ENCODE data around the gene GLDC.

Gene GLDC

GRCh38 chr9:6605202-6605601 lies 40.3 kb downstream of the GLDC start:
- no peaks in the 10 kb centered on the region for H3K27me3 ChIP-seq (ENCODE audit: insufficient read depth, low read length, poor library complexity)
- no peaks in the 10 kb centered on the region for H4K20me1 ChIP-seq (ENCODE audit: insufficient read depth, low read length)
- DNase-seq, result peak; percentile 33
- H2AFZ ChIP-seq (ENCODE audit: low read depth, low read length), result no peak overlapping the region
- TF ChIP-seq EZH2 (IDR thresholded peaks at IDR 0.05; ENCODE audit: borderline replicate concordance, low read depth, low read length, severe bottlenecking), result no peak
- TF ChIP-seq CTCF (IDR thresholded peaks at IDR 0.05; ENCODE audit: borderline replicate concordance, extremely low read depth, low read length, poor library complexity, severe bottlenecking), result no peak
- H3K9me3 ChIP-seq (ENCODE audit: insufficient read depth, low read length, severe bottlenecking), result no peaks in the 10 kb centered on the region
- no peaks in the 10 kb centered on the region for H3K36me3 ChIP-seq (ENCODE audit: insufficient read depth, low read length)
- no peaks in the 10 kb centered on the region for H3K79me2 ChIP-seq (ENCODE audit: insufficient read depth, low read length)
- H3K4me1 ChIP-seq (ENCODE audit: insufficient read depth, low read length), result no peaks in the 10 kb centered on the region
- ATAC-seq (ENCODE audit: insufficient read depth, low read depth), result peak; percentile 66
- no peak overlapping the region for H3K9ac ChIP-seq (ENCODE audit: low read depth, low read length)
- no peak overlapping the region for H3K4me3 ChIP-seq (ENCODE audit: low read depth in 1 of 2, low read length in 2 of 2)
- no peak overlapping the region for H3K4me2 ChIP-seq (ENCODE audit: insufficient read depth, low read length)
- no peak overlapping the region for H3K27ac ChIP-seq (ENCODE audit: low read length)

GRCh38 chr9:6600426-6600825 lies 45.1 kb downstream of the GLDC start:
- H3K4me2 ChIP-seq (ENCODE audit: insufficient read depth, low read length), result no peak overlapping the region
- no peaks in the 10 kb centered on the region for H3K79me2 ChIP-seq (ENCODE audit: insufficient read depth, low read length)
- ATAC-seq (ENCODE audit: insufficient read depth, low read depth), result no peak
- H3K4me1 ChIP-seq (ENCODE audit: insufficient read depth, low read length), result no peaks in the 10 kb centered on the region
- no peaks in the 10 kb centered on the region for H3K9me3 ChIP-seq (ENCODE audit: insufficient read depth, low read length, severe bottlenecking)
- no peak overlapping the region for H3K27ac ChIP-seq (ENCODE audit: low read length)
- H2AFZ ChIP-seq (ENCODE audit: low read depth, low read length), result no peak overlapping the region
- no peak overlapping the region for H3K4me3 ChIP-seq (ENCODE audit: low read depth in 1 of 2, low read length in 2 of 2)
- H3K36me3 ChIP-seq (ENCODE audit: insufficient read depth, low read length), result no peaks in the 10 kb centered on the region
- H3K9ac ChIP-seq (ENCODE audit: low read depth, low read length), result no peak overlapping the region
- H3K27me3 ChIP-seq (ENCODE audit: insufficient read depth, low read length, poor library complexity), result no peaks in the 10 kb centered on the region
- no peak for DNase-seq
- H4K20me1 ChIP-seq (ENCODE audit: insufficient read depth, low read length), result no peaks in the 10 kb centered on the region
- TF ChIP-seq EZH2 (IDR thresholded peaks at IDR 0.05; ENCODE audit: borderline replicate concordance, low read depth, low read length, severe bottlenecking) (no peak), CTCF (IDR thresholded peaks at IDR 0.05; ENCODE audit: borderline replicate concordance, extremely low read depth, low read length, poor library complexity, severe bottlenecking) (no peak)

DNA sequence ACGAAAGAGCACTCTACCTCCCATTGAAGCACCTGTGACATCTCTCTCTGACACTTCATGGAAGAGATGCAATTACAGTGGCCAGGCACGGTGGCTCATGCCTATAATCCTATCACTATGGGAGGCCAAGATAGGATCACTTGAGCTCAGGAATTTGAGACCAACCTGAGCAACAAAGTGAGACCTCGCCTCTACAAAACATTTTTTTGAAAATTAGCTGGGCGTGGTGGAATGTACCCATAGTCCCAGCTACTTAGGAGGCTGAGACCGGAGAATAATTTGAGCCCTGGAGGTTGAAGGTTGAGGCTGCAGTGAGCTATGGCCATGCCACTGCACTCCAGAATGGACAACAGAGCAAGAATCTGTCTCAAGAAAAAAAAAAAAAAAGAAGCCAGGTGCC lies 45.5 kb downstream of the GLDC start:
- H3K27me3 ChIP-seq (ENCODE audit: insufficient read depth, low read length, poor library complexity), result no peaks in the 10 kb centered on the region
- no peak overlapping the region for H3K4me2 ChIP-seq (ENCODE audit: insufficient read depth, low read length)
- no peak overlapping the region for H2AFZ ChIP-seq (ENCODE audit: low read depth, low read length)
- H4K20me1 ChIP-seq (ENCODE audit: insufficient read depth, low read length), result no peaks in the 10 kb centered on the region
- no peak overlapping the region for H3K4me3 ChIP-seq (ENCODE audit: low read depth in 1 of 2, low read length in 2 of 2)
- H3K79me2 ChIP-seq (ENCODE audit: insufficient read depth, low read length), result no peaks in the 10 kb centered on the region
- no peak for TF ChIP-seq EZH2 (IDR thresholded peaks at IDR 0.05; ENCODE audit: borderline replicate concordance, low read depth, low read length, severe bottlenecking)
- TF ChIP-seq CTCF (IDR thresholded peaks at IDR 0.05; ENCODE audit: borderline replicate concordance, extremely low read depth, low read length, poor library complexity, severe bottlenecking), result no peak
- H3K36me3 ChIP-seq (ENCODE audit: insufficient read depth, low read length), result no peaks in the 10 kb centered on the region
- H3K27ac ChIP-seq (ENCODE audit: low read length), result no peak overlapping the region
- DNase-seq (no peak), ATAC-seq (ENCODE audit: insufficient read depth, low read depth) (no peak)
- no peak overlapping the region for H3K9ac ChIP-seq (ENCODE audit: low read depth, low read length)
- no peaks in the 10 kb centered on the region for H3K9me3 ChIP-seq (ENCODE audit: insufficient read depth, low read length, severe bottlenecking)
- H3K4me1 ChIP-seq (ENCODE audit: insufficient read depth, low read length), result no peaks in the 10 kb centered on the region

GRCh38 chr9:6598249-6598725 lies 47.2 kb downstream of the GLDC start:
- no peak overlapping the region for H3K27ac ChIP-seq (ENCODE audit: low read length)
- no peaks in the 10 kb centered on the region for H3K36me3 ChIP-seq (ENCODE audit: insufficient read depth, low read length)
- no peak for DNase-seq

More at GRCh38 chr9:6598249-6598725, 47.2 kb downstream of the GLDC start:
- ATAC-seq (ENCODE audit: insufficient read depth, low read depth), result no peak
- Histone ChIP-seq H3K4me1 (ENCODE audit: insufficient read depth, low read length) (no peaks in the 10 kb centered on the region), H4K20me1 (ENCODE audit: insufficient read depth, low read length) (no peaks in the 10 kb centered on the region), H3K4me2 (ENCODE audit: insufficient read depth, low read length) (no peak overlapping the region), H3K9me3 (ENCODE audit: insufficient read depth, low read length, severe bottlenecking) (no peaks in the 10 kb centered on the region), H3K9ac (ENCODE audit: low read depth, low read length) (no peak overlapping the region), H2AFZ (ENCODE audit: low read depth, low read length) (no peak overlapping the region), H3K79me2 (ENCODE audit: insufficient read depth, low read length) (no peaks in the 10 kb centered on the region), H3K4me3 (ENCODE audit: low read depth in 1 of 2, low read length in 2 of 2) (no peak overlapping the region), H3K27me3 (ENCODE audit: insufficient read depth, low read length, poor library complexity) (no peaks in the 10 kb centered on the region)
- no peak for TF ChIP-seq CTCF (IDR thresholded peaks at IDR 0.05; ENCODE audit: borderline replicate concordance, extremely low read depth, low read length, poor library complexity, severe bottlenecking)
- TF ChIP-seq EZH2 (IDR thresholded peaks at IDR 0.05; ENCODE audit: borderline replicate concordance, low read depth, low read length, severe bottlenecking), result no peak
